HG03558 (cell line): ENCODE results near the gene ISCA2.
"Not testable (repeated sequence)": the region's sequence is repeated elsewhere in the genome, so short reads cannot be mapped to it uniquely, and the experiment has no call there.

Experiments used
- ATAC-seq: cut with Tn5 transposase; IDR thresholded peaks from one replicate; pipeline ENCODE4 v1.9.1; 2021; ENCODE audit warnings: moderate number of reproducible peaks; ENCODE audit not compliant: unreplicated experiment; ENCODE audit errors: extremely low read depth

The ISCA2 gene

GRCh38 chr14:74525361-74525851, 31.8 kb downstream of the ISCA2 start:
- ATAC-seq = no peak

DNA sequence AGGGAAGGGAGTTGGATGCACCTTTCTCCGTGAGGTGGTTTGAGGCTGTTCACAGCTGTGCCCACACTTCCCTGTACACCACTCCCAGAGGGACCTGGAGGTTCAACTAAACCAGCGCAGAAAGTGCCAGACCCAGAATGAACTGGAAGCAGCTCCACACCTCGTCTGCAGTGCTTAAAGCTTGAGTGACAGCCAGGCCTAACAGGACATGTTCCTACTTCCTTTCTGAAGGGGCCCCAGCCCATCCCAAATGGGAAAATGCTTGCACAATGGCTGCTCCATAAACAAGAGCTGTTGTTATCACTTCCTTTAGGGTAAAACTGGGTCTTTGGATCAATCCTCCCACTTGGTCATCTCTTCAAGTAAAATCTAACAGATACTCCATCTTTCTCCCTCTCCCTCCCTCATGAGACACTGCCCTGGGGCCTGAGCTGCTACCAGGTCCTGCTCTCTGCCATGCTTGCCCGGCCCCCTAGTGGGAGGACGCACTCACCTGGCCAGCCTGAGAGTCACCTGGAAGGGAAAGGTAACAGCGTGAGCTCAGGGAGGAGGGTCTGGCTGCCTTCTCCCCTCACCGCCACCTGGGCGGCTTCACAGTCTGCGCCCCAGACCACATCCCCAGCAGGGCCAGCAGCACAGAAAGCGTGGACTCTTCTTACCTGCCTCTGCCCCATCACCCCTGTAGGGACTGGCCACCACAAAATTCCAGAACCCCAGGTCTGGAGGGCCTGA, 33.5 kb downstream of the ISCA2 start:
- ATAC-seq = no peak

DNA sequence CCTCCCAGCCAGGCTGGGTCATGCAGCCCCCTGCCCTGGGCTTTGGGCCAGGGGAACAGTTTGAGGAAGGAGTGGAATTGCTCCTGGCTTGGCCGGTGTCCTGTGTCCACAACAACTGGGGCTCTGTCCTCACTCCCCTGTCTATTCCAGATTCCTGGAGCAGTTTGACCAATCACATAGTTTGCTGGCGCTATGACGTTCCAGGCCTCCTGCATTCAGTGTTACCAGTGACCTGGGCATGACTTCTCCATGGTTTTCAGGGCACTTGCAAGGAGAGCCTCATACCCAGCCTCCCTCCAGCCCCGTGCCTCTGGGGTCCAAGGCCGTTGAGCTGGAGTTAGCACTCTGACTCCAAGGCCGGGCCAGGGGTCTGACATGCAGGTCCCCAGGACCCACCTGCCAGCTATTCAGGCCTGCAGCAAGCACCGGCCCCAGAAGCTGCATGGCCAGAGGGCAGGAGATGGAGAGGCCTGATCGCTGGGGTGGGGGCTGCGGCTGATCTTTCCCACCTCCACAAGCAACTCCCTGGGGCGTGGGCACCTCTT, 34.2 kb downstream of the ISCA2 start:
- no peak for ATAC-seq

- ATAC-seq = no peak
These were observed 34.8 kb downstream of the ISCA2 start for GRCh38 chr14:74528406-74528805.

DNA sequence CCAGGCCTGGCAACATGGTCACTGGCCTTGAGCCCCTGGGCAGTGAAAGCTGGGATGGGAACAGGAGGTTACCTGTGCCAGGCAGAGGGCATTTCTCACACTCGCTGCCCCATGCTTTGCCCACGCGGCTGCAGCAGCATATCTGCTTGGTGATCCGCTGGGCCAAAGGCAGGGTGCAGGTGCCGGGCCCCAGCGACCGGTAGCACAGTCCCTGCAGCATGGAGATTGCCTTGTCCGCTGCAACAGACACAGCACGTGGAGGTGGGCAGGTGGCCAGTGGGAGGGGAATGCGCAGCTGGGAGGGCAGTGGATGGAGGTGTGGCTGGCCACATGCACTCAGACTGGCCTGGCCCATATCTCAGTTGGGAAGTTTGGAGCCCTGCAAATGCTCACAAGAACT, 35.3 kb downstream of the ISCA2 start:
- no peak for ATAC-seq

DNA sequence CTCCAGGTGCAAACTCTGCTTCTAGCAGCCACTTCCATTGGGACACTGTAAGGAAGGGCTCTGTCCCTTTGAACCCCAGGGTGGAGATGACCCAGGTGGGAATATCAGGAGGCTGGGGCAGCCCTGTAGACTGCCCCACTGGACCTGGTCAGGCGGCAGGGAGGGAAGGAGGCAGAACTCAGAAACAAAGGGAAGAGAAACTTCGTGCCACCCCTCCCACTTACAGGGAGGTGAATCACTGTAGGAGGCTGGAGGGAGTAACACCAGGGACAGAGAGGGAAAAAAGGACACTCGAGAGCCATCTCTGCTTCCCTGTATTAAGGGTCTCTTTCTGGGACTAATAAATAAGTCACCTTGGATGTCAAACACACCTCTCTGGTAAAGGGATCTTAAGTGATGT, 37.4 kb downstream of the ISCA2 start:
- no peak for ATAC-seq

DNA sequence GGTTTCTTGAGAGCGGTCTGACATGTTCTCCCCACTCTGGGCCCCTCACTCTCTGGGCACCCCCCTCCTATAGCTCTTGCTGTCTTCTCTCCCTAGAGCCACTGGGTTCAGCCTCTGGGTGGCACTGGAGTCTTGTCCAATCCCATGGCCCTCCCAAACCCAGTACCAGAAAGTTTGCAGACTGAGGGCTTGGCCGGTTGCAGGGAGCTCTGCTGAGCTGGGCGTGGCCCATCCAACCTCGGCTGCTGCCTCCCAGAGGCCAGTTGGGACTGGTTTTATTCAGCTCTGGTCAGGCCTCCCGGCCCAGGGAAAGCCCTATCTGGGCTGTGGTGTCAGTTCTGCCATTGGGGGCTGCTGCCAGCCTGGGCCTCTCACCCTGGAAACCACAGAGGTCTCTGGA, 37.9 kb downstream of the ISCA2 start:
- ATAC-seq = no peak

DNA sequence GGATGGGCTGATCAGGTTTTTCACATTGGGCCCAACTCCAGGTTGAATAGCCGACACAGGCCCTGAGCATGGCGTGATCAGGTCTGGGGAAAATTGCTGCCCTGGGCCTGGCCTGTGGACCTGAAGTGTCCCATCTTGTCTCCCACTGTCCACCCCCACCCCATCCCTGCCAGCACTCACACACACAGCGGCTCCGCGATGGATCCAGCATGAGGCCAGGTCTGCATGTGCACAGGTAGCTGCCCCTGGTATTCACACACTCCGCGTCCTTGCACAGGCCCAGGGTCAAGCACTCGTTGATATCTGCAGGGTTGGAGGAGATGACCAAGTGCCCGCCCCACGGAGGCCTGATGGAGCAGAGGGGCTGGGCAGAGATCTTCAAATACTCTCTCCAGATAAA, 38.7 kb downstream of the ISCA2 start:
- no peak for ATAC-seq

DNA sequence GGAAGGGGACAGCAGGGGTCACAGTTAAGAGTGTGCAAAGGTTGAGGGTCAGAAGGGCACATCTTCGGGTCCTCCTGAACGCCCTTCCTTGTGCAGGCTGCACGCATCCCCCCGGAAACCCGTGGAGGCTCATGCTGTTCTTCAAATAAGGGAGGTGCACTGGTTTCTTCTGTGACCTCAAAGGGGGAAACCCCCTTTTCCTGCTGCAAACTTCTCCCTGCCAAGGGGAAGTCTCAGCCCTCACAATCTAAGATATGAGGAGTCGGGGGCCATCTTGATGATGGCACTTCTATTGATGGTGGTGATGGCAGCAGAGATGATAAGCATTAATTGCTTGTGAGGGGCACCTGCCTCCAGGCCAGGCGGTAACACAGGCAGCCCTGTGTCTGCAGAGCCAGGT, 40.0 kb downstream of the ISCA2 start:
- no peak for ATAC-seq

DNA sequence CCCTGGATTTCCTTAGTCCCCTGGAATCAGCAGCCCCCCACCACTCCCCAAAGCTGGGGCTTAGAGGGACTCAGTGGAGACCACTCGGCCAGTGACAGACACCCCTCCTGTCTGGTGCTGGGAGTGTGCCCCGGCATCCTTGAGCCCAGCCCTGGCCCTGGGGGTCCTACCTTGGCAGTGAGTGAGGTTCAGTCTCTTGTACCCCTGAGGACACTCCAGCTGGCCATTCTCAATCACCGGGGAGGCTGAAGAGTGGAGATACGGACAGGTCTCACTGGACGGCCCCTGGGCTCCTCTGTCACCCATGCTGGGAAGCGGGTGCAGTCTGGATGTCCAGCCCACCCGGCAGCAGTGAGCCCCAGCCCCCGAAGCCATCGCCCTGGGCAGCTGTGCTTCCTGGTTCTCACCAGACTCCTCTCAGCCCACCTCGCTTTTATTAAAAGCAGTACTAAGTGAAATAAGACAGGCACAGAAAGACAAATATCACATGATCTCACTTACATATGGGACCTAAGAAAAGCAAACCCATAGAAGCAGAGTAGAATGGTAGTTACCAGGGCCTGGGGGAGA, 42.3 kb downstream of the ISCA2 start:
- ATAC-seq = no peak

DNA sequence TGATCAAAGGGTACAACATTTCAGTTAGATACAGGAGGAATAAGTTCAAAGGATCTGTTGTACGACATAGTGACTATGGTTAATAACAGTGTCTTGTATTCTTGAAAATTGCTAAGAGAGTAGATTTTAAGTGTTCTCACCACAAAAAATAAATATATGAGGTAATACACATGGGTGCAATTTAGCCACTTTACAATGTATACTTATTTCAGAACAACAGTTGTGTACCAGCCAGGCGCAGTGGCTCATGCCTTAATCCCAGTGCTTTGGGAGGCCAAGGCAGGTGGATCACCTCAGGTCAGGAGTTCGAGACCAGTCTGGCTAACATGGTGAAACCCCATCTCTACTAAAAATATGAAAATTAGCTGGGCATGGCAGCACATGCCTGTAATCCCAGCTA, 42.8 kb downstream of the ISCA2 start:
- not testable (repeated sequence) for ATAC-seq

DNA sequence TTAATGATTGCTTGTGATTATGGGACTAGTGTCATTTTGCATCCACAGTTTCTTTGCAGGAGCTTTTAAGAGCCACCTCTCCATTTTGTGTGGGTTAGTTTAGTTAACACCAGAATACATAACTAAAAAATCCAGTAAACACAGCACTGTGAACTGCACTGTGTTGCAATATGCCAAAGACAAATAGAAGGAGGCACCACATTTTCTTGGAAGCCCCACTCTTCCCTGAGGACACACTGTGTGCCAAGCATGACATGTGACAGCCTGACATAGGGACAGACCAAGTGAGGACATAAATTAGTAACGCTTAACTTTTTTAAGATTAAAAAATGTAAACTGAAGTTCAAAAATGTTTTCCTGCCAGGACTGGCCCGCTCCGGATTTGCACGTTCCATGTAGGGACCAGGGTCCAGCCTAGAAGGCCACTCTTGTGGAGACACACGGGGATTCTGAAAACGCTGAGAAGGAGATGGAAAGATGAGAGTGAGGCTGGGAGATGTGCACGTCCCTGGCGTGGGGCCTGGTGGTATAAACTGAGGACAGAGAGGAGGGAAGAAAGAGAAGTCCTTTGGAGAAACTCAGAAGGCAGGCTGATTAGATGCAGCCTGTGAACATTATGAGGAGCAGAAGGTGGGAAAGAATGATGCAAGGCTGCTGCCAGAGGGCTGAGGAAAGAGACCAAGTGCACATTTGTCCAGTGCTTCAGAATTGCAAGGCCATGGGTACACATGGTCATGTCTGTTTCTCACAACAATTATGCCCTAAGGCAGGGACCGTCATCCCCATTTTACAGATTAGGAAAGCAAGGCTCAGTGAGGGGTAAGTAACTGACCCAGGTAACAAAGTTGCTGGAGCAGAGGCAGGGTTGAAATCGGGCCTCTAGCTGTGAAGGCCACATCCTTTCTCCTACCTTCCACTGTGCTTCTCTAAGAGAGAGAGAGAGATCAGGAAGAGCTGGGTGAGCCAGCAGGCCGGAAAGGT, 45.1 kb downstream of the ISCA2 start:
- no peak for ATAC-seq

- no peak for ATAC-seq
These were observed 45.9 kb downstream of the ISCA2 start for GRCh38 chr14:74539503-74539902.

DNA sequence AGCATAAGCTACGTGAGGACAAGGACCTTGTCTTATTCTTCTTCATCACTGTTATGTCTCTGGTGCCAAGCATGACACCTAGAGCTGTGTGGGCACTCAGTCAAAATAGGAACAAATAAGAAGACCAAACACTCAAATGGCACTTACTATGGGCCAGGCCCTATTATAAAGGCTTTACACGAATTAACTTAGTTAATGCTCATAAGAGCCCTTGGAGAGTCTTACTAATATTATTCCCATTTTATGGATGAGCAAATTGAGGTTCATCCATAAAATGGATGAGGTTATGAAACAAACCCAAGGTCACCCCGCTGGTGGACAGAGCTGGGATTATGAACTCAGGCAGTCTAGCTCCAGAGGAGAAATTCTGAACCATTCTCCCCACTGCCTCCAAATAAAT, 47.7 kb downstream of the ISCA2 start:
- ATAC-seq = no peak

- ATAC-seq = no peak
These were observed 48.6 kb downstream of the ISCA2 start for GRCh38 chr14:74542056-74542685.

GRCh38 chr14:74543771-74544438, 50.3 kb downstream of the ISCA2 start:
- ATAC-seq = no peak

GRCh38 chr14:74545386-74545785, 51.8 kb downstream of the ISCA2 start:
- no peak for ATAC-seq

DNA sequence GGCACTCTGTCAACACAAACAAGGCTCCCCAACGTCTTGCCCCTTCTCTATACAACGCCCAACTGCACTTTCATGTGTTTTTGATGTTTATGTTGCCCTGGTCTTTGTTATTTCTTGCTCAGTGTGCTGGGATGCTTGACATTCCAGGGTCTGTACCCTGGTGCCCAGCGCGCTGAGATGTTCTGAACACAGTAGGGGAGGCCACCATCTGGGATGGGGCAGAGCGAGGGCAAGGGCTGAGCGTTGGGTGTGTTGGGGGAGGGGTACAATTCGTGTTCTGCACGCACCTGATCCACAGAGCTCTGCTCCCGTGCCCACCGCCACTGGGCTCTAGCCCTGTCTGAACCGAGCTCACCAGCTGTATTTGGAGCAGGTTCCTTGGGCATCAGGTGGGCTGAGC, 52.9 kb downstream of the ISCA2 start:
- no peak for ATAC-seq
